NT2/D1 (cell line): Measurements from ENCODE around the gene RANGAP1.

Experiments
- DNase-seq: peaks from one replicate; pipeline ENCODE4 v3.0.0-alpha.2; 2011; ENCODE audit warnings: low read depth, low spot score
- H3K27me3 ChIP-seq: 2 replicates; pipeline ENCODE4 v1.6.0; 2011; ENCODE audit warnings: mild to moderate bottlenecking; ENCODE audit not compliant: insufficient read length, insufficient read depth
- H3K36me3 ChIP-seq: 2 replicates; pipeline ENCODE4 v1.6.1; 2011; ENCODE audit warnings: mild to moderate bottlenecking, low read length, mixed read lengths; ENCODE audit not compliant: insufficient read depth, insufficient read length
- H3K4me1 ChIP-seq: 2 replicates; pipeline ENCODE4 v1.5.1; 2011; ENCODE audit not compliant: insufficient read depth, insufficient read length
- H3K4me3 ChIP-seq: 2 replicates; pipeline ENCODE4 v1.5.1; 2011; ENCODE audit warnings: low read depth; ENCODE audit not compliant: insufficient read length
- H3K9ac ChIP-seq: 2 replicates; pipeline ENCODE4 v1.6.0; 2011; ENCODE audit warnings: low read depth; ENCODE audit not compliant: insufficient read length
- H3K9me3 ChIP-seq: 2 replicates; pipeline ENCODE4 v1.5.1; 2011; ENCODE audit warnings: mild to moderate bottlenecking, low read length; ENCODE audit not compliant: insufficient read depth
- SUZ12 ChIP-seq: IDR thresholded peaks from 2 replicates; pipeline ENCODE4 v1.6.1; 2011; ENCODE audit not compliant: insufficient read length, insufficient read depth; ENCODE audit errors: extremely low read depth
- YY1 ChIP-seq: IDR thresholded peaks from 2 replicates; pipeline ENCODE4 v1.6.1; 2011; ENCODE audit not compliant: insufficient read length, insufficient read depth
- ZNF274 ChIP-seq: IDR thresholded peaks from 2 replicates; pipeline ENCODE4 v1.6.1; 2011; ENCODE audit warnings: mild to moderate bottlenecking, low read depth, low read length

RANGAP1 gene

GRCh38 chr22:41241133-41241676, 44.8 kb downstream of the RANGAP1 start:
- Histone ChIP-seq H3K4me1 (peaks cover 14% of the 10 kb centered on the region), H3K36me3 (peaks cover 18% of the 10 kb centered on the region), H3K4me3 (no peak overlapping the region), H3K27me3 (peaks cover 21% of the 10 kb centered on the region), H3K9ac (no peak overlapping the region), H3K9me3 (no peaks in the 10 kb centered on the region)
- DNase-seq = no peak
- TF ChIP-seq SUZ12 (no peak), ZNF274 (no peak), YY1 (no peak)

DNA sequence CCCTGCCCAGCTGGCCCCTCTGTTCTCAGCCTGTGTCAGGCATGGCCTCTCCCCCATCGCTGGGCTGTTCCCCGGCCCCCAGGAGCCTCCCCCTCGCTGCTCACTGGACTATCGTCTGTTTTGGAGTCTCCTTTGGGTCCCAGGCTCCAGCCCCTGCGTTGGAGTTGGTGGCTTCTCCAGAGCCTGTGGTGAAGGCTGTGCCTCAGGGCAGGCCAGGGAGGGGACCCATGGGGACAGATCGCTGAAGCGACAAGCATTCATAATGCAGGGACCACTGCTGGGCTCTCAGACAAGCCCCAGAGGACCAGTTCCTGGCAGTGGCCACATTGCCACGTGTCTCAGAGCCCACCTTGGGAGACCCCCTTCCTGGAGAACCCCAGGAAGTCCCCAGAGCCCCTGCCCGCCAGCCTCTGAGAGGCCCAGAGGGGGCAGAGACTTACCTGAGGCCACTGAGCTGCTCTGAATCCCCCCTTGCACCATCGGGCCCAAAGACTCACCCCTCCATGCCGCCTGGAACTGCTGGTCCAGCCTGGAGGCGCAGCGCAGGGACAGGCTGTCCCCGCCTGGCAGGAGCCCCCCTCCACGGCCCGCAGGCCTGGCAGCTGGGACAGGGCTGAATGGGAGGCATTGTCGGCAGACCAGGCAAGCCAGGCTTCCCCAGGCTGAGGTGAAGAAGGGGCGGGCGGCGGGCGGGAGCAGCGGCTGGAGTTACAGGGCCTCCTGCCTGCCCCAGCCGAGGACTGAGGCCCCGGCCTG, 45.4 kb downstream of the RANGAP1 start, which contains the start of gene CHADL:
CHADL (minus strand) TSS at position 555 of the 756 bp plus-strand sequence; CDS start at position 505, 50 bp downstream.
- H3K27me3 ChIP-seq = peaks cover 21% of the 10 kb centered on the region
- H3K9ac ChIP-seq = no peak within 1 kb of the TSS
- TF ChIP-seq ZNF274 = no peak
- no peak for TF ChIP-seq YY1
- no peak for TF ChIP-seq SUZ12
- no peak within 1 kb of the TSS for H3K4me3 ChIP-seq
- peaks cover 14% of the 10 kb centered on the region for H3K4me1 ChIP-seq
- H3K9me3 ChIP-seq = no peaks in the 10 kb centered on the region
- DNase-seq = no peak
- H3K36me3 ChIP-seq = peaks cover 11% of the 10 kb centered on the region

DNA sequence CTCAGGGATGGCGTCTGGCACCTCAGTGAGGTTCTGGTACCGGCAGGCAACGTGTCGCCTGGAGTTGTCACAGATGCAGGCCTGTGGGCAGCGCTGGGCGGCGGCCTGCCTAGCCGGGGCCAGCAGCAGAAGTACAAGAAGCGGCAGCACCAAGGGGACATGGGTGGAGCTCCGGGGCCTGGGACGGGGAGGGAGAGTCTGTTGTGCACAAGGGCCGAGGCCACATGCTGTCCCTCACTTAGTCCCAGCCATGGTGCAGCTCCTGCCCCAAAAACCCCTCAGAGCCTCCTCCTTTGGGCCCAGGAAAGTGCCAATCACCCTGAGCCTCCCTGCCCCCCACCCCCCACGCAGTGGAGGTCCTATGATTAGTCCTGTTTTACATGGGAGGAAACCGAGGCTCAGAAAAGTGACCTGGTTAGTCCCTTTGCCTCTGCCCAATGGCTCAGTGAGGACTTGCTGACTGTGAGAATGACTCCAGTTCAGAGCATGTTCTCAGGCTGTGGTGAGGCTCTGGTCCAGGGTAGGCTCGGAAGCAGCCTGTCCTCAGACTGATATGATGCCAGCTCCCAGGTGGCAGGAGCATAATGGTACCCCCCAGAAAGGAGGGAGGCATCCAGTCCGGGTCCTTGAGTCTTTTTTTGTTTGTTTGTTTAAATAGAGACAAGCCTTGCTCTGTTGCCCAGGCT, 46.4 kb downstream of the RANGAP1 start:
- peaks cover 14% of the 10 kb centered on the region for H3K4me1 ChIP-seq
- no peak overlapping the region for H3K4me3 ChIP-seq
- TF ChIP-seq YY1 (no peak), SUZ12 (no peak), ZNF274 (no peak)
- H3K9me3 ChIP-seq = no peaks in the 10 kb centered on the region
- DNase-seq = no peak
- H3K36me3 ChIP-seq = peaks cover 2% of the 10 kb centered on the region
- H3K27me3 ChIP-seq = peaks cover 21% of the 10 kb centered on the region
- H3K9ac ChIP-seq = no peak overlapping the region

DNA sequence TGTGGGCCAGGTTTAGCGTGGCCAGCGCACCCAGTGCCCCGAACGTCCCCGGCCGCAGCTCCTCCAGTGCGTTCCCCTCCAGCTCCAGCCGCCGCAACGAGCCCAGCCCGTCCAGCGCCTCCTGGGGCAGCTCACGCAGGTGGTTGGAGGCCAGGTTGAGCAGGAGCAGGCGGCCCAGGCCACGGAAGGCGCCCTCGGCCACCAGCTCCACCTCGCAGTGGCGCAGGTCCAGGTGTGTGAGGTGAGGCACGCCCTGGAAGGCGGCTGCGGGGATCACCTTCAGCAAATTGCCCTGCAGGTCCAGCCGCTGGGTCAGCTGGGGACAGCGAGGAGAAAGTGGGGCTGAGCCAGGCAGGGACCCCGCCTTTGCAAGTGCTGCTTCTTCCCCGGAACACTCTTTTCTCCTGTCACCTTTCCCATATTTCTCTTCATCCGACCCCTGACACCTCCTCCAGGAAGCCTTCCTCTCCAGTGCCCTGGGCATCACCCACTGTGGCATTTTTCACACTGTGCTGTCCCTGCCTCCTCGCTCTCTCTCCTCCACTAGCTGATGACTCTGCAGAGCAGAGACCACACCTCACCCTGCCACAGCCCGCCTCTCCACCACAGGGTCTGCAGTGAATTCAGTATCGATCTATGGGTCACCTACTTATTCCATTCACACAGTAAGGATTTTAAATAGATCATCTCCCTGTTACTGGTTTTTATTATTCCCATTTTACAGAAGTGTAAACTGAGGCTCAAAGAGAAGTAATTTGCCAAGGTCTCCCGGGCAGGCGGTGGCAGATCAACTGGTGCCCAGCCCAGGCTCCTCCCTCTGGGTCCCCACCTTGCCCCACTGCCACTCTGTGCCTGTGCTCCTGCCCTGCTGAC, 47.2 kb downstream of the RANGAP1 start:
- H3K4me3 ChIP-seq = no peak overlapping the region
- peak overlapping the region; percentile 80 for H3K9ac ChIP-seq
- H3K4me1 ChIP-seq = peaks cover 14% of the 10 kb centered on the region
- no peaks in the 10 kb centered on the region for H3K9me3 ChIP-seq
- peaks cover 21% of the 10 kb centered on the region for H3K27me3 ChIP-seq
- TF ChIP-seq YY1 (no peak), SUZ12 (no peak), ZNF274 (no peak)
- no peaks in the 10 kb centered on the region for H3K36me3 ChIP-seq
- DNase-seq = no peak

DNA sequence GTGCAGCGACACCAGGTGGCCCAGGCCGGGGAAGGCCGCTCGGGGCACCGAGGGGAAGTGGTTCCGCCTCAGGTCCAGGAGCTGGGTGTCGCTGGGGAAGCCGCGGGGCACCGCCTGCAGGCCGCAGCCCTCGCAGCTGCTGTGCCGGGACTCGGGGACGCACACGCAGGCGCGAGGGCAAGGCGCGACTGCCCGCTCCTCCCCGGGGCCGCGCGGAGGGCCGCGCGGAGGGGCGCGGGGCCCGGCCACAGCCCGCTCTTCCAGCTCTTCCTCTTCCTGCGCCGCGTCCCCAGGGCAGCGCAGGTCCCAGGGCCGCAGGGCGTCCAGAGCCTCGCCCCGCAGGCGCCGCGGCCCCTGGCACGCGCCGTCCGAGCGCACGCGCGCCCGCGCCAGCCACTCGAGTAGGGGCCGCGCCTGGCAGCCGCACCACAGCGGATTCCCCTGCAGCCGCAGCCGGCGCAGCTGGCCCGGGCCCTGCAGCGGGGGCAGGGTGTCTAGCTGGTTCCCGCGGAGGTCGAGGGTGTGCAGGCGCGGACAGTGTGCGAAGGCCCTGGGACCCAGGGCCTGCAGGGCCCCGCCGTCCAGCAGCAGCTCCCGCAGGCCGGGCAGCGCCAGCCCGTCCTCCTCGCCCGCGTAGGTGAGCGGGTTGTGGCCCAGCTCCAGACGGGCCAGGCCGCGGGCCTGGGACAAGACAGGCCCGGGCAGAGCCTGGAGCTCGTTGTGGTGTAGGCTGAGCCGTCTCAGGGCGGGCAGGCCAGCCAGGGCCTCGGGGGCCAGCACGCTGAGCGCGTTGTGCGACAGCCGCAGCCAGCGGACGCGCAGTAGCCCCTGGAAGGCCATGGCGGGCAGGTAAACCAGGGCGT, 48.0 kb downstream of the RANGAP1 start:
- Histone ChIP-seq H3K27me3 (peaks cover 21% of the 10 kb centered on the region), H3K36me3 (no peaks in the 10 kb centered on the region), H3K9me3 (no peaks in the 10 kb centered on the region), H3K4me1 (peaks cover 14% of the 10 kb centered on the region), H3K4me3 (peak overlapping the region; percentile 37), H3K9ac (peak overlapping the region; percentile 80)
- DNase-seq = peak; percentile 40
- TF ChIP-seq SUZ12 = no peak
- no peak for TF ChIP-seq ZNF274

DNA sequence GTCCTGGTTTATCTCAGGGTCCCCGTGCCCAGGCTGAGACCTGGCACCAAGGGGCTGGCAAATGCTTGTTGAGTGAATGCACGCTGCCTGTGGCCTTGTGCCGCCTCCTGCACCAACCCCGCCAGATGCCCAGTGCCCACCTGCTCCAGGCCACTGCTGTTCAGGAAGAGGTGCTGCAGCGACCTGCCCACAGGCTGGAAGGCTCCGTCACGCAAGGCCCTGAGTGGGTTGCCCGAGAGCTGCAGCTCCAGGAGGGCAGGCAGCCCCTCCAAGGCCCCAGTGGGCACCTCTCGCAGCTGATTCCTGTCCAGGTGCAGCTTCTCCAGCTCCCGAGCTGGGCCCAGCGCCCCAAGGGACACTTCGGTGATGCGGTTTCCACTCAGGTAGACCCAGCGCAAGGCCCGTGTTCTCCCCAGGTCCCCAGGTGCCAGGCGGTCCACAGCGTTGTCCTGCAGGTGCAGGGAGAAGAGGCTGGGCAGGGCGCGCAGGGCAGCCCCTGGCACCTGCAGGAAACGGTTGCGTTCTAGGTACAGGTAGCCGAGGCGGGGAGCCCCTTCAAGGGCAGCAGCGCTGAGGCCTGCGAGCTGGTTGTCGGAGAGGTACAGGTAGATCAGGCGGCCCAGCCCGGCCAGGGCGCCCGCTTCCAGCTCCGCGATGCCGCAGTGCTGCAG, 48.8 kb downstream of the RANGAP1 start:
- H3K27me3 ChIP-seq = peaks cover 21% of the 10 kb centered on the region
- H3K36me3 ChIP-seq = no peaks in the 10 kb centered on the region
- DNase-seq = no peak
- peaks cover 14% of the 10 kb centered on the region for H3K4me1 ChIP-seq
- peak overlapping the region; percentile 80 for H3K9ac ChIP-seq
- H3K4me3 ChIP-seq = peak overlapping the region; percentile 37
- no peaks in the 10 kb centered on the region for H3K9me3 ChIP-seq
- TF ChIP-seq YY1 (no peak), ZNF274 (no peak), SUZ12 (no peak)
